ENCODE results near the gene TBX4.
"Not testable (repeated sequence)": the region's sequence is repeated elsewhere in the genome, so short reads cannot be mapped to it uniquely, and the experiment has no call there.

Gene TBX4

GRCh38 chr17:61498042-61498994, 46.1 kb downstream of the TBX4 start:
- no peak for DNase-seq (ENCODE audit: low spot score)

- no peak for DNase-seq (ENCODE audit: low spot score)
These were observed 47.4 kb downstream of the TBX4 start for GRCh38 chr17:61499632-61500031.

GRCh38 chr17:61500287-61500686, 48.1 kb downstream of the TBX4 start:
- no peak for DNase-seq (ENCODE audit: low spot score)

GRCh38 chr17:61502292-61502691, 50.1 kb downstream of the TBX4 start:
- no peak for DNase-seq (ENCODE audit: low spot score)

GRCh38 chr17:61503961-61504360, 51.7 kb downstream of the TBX4 start:
- DNase-seq (ENCODE audit: low spot score), result no peak

GRCh38 chr17:61504697-61505096, 52.5 kb downstream of the TBX4 start:
- no peak for DNase-seq (ENCODE audit: low spot score)

- DNase-seq (ENCODE audit: low spot score), result no peak
These were observed 53.8 kb downstream of the TBX4 start for GRCh38 chr17:61505846-61506627.

GRCh38 chr17:61507383-61508066, 55.3 kb downstream of the TBX4 start:
- DNase-seq (ENCODE audit: low spot score), result no peak

- DNase-seq (ENCODE audit: low spot score), result no peak
These were observed 56.7 kb downstream of the TBX4 start for GRCh38 chr17:61508912-61509311.

GRCh38 chr17:61509454-61509853, 57.2 kb downstream of the TBX4 start:
- not testable (repeated sequence) for DNase-seq (ENCODE audit: low spot score)

- DNase-seq (ENCODE audit: low spot score), result no peak
These were observed 58.0 kb downstream of the TBX4 start for GRCh38 chr17:61510237-61510636.

GRCh38 chr17:61510991-61511390, 58.8 kb downstream of the TBX4 start:
- no peak for DNase-seq (ENCODE audit: low spot score)

GRCh38 chr17:61511480-61512182, 59.4 kb downstream of the TBX4 start:
- no peak for DNase-seq (ENCODE audit: low spot score)

- DNase-seq (ENCODE audit: low spot score), result no peak
These were observed 62.3 kb downstream of the TBX4 start for GRCh38 chr17:61514491-61514890.

GRCh38 chr17:61517265-61517664, 65.0 kb downstream of the TBX4 start:
- no peak for DNase-seq (ENCODE audit: low spot score)

GRCh38 chr17:61517843-61518606, 65.8 kb downstream of the TBX4 start:
- DNase-seq (ENCODE audit: low spot score), result no peak

GRCh38 chr17:61519139-61519538, 66.9 kb downstream of the TBX4 start:
- no peak for DNase-seq (ENCODE audit: low spot score)

GRCh38 chr17:61519754-61520440, 67.7 kb downstream of the TBX4 start:
- DNase-seq (ENCODE audit: low spot score), result no peak

GRCh38 chr17:61520897-61521296, 68.7 kb downstream of the TBX4 start:
- no peak for DNase-seq (ENCODE audit: low spot score)

GRCh38 chr17:61522088-61522487, 69.9 kb downstream of the TBX4 start:
- DNase-seq (ENCODE audit: low spot score), result no peak
